HepG2 (cell line): ENCODE results near the gene KRTCAP2. TPM values are rescaled to one million over a fixed set of nuclear protein-coding genes. Genes with fewer than 3 reads are reported as not detected.

Experiments used
- BORCS8-MEF2B ChIP-seq: sonication (generic); formaldehyde crosslinking; IDR thresholded peaks from 2 replicates; pipeline ENCODE4 v1.8.0; 2022; ENCODE audit warnings: mild to moderate bottlenecking, missing genetic modification reagents
- GZF1 ChIP-seq: sonication (generic); formaldehyde crosslinking; IDR thresholded peaks from 2 replicates; pipeline ENCODE4 v1.5.1; 2020; ENCODE audit warnings: mild to moderate bottlenecking, missing genetic modification reagents
- LCORL ChIP-seq, 2 experiments: fragments of 450-650 bp in 1 of 2; sonication (generic) in 1 of 2; formaldehyde crosslinking in 1 of 2; IDR thresholded peaks; 2 replicates each; pipeline versions ENCODE4 v1.5.0 to v1.6.1; 2017 to 2020; ENCODE audit warnings: antibody characterized with exemption in 1 of 2, missing genetic modification reagents in 1 of 2
- NFKB2 ChIP-seq: sonication (generic); formaldehyde crosslinking; IDR thresholded peaks from 2 replicates; pipeline ENCODE4 v1.4.0; 2020; ENCODE audit warnings: missing genetic modification reagents, borderline replicate concordance
- SRF ChIP-seq: IDR thresholded peaks from 2 replicates; pipeline ENCODE4 v1.6.1; 2011; ENCODE audit warnings: mild to moderate bottlenecking, low read depth, low read length, moderate library complexity
- ZFY ChIP-seq: sonication (generic); formaldehyde crosslinking; IDR thresholded peaks from 2 replicates; pipeline ENCODE4 v1.4.0; 2020; ENCODE audit warnings: missing genetic modification reagents
- ZNF224 ChIP-seq: sonication (generic); formaldehyde crosslinking; IDR thresholded peaks from 2 replicates; pipeline ENCODE4 v1.5.0; 2020; ENCODE audit warnings: mild to moderate bottlenecking, missing genetic modification reagents
- ZNF260 ChIP-seq: sonication (generic); formaldehyde crosslinking; IDR thresholded peaks from 2 replicates; pipeline ENCODE4 v1.4.0; 2020; ENCODE audit warnings: missing genetic modification reagents, low read depth, mild to moderate bottlenecking, borderline replicate concordance
- ZNF274 ChIP-seq: sonication (generic); formaldehyde crosslinking; IDR thresholded peaks from 2 replicates; pipeline ENCODE4 v1.5.1; 2020; ENCODE audit warnings: mild to moderate bottlenecking, missing genetic modification reagents
- polyA plus RNA-seq, 8 experiments: library from polyadenylated mRNA; depleted of rRNA in 3 of 8; stranded (reverse) in 7 of 8; unstranded in 1 of 8; fragments of >200 nt; fragmentation: Illumina TruSeq in 4 of 8; extraction: Trizol in 4 of 8; gene quantifications; 2 replicates each; pipeline versions ENCODE4 v1.2.1 to v1.2.3, GENCODE V29; 2011 to 2016; ENCODE audit warnings: low read depth in 4 of 8, missing spikeins in 1 of 8, mixed read lengths in 1 of 8; ENCODE audit not compliant: insufficient read depth in 1 of 8
- total RNA-seq, 5 experiments: library from RNA; depleted of rRNA; stranded (reverse); fragments of >200 nt; fragmentation: Illumina TruSeq; extraction: Trizol; gene quantifications; 2 replicates each; pipeline ENCODE4 v1.2.3, GENCODE V29; 2016; ENCODE audit warnings: low read depth in 1 of 5
- TF ChIP-seq, protein P1 (sequence below): sonication (generic); formaldehyde crosslinking; IDR thresholded peaks from 2 replicates; pipeline ENCODE4 v1.4.0; 2020; ENCODE audit warnings: mild to moderate bottlenecking, missing genetic modification reagents, borderline replicate concordance
- TF ChIP-seq, protein P2 (sequence below): sonication (generic); formaldehyde crosslinking; IDR thresholded peaks from 2 replicates; pipeline ENCODE4 v1.4.0; 2020; ENCODE audit warnings: missing genetic modification reagents
- TF ChIP-seq, protein P3 (sequence below): sonication (generic); formaldehyde crosslinking; IDR thresholded peaks from 2 replicates; pipeline ENCODE4 v1.5.1; 2020; ENCODE audit warnings: mild to moderate bottlenecking, missing genetic modification reagents, moderate library complexity
- TF ChIP-seq, protein P4 (sequence below): sonication (generic); formaldehyde crosslinking; IDR thresholded peaks from 2 replicates; pipeline ENCODE4 v1.5.1; 2020; ENCODE audit warnings: missing genetic modification reagents, mild to moderate bottlenecking, borderline replicate concordance

Gene KRTCAP2
- total and polyA plus RNA-seq, 2 of the 13 experiments (the other 11 are each of a cell fraction or from before 2014, with no cell fraction given) = 77.3 to 79.4 TPM

DNA sequence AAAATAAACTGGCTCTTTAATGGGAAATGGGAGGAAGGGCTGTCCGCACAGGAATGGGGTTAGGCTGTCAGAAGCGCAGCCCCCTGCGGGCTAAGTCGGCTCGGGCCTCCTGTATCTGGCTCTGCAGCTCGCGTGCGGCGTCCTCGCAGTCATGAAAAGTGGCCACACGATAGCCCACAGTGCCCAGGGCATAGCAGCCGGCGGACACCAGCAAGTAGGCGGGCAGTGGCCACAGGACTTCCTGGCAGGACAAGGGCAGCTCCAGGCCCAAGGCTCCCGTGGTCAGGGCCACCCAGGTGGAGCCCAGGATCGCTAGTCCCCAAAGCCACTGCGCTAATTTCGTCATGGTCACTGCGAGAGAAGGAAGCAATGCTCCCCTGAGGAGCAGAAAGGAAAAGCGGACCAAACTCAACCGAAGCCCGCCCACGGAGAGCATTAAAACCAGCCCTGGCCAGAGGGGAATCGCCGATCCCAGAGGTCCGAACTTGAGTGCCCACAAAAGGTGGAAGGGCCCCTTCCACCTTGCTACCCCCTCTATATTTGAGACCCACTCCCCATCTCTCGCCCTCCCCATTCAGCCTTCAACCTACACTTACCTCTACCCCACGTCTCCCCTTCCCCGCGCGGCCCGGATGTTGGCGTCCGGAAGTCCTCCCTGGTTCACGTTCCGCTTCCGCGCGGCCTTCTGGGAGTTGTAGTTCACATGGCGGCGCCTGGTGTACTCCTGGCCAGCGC, 33.0 kb downstream of the KRTCAP2 start, which contains the start of gene DPM3 (continued):
- TF ChIP-seq LCORL (IDR thresholded peaks at IDR 0.05) = no peak
- peak; percentile 27; the same call in 1 of the 2 replicates for TF ChIP-seq LCORL (CRISPR knock-in tag; IDR thresholded peaks at IDR 0.05)
- no peak for TF ChIP-seq SRF
- TF ChIP-seq ZNF260 (CRISPR knock-in tag) = no peak
- peak; percentile 68 for TF ChIP-seq ZFY (CRISPR knock-in tag)
- TF ChIP-seq, protein P1, sequence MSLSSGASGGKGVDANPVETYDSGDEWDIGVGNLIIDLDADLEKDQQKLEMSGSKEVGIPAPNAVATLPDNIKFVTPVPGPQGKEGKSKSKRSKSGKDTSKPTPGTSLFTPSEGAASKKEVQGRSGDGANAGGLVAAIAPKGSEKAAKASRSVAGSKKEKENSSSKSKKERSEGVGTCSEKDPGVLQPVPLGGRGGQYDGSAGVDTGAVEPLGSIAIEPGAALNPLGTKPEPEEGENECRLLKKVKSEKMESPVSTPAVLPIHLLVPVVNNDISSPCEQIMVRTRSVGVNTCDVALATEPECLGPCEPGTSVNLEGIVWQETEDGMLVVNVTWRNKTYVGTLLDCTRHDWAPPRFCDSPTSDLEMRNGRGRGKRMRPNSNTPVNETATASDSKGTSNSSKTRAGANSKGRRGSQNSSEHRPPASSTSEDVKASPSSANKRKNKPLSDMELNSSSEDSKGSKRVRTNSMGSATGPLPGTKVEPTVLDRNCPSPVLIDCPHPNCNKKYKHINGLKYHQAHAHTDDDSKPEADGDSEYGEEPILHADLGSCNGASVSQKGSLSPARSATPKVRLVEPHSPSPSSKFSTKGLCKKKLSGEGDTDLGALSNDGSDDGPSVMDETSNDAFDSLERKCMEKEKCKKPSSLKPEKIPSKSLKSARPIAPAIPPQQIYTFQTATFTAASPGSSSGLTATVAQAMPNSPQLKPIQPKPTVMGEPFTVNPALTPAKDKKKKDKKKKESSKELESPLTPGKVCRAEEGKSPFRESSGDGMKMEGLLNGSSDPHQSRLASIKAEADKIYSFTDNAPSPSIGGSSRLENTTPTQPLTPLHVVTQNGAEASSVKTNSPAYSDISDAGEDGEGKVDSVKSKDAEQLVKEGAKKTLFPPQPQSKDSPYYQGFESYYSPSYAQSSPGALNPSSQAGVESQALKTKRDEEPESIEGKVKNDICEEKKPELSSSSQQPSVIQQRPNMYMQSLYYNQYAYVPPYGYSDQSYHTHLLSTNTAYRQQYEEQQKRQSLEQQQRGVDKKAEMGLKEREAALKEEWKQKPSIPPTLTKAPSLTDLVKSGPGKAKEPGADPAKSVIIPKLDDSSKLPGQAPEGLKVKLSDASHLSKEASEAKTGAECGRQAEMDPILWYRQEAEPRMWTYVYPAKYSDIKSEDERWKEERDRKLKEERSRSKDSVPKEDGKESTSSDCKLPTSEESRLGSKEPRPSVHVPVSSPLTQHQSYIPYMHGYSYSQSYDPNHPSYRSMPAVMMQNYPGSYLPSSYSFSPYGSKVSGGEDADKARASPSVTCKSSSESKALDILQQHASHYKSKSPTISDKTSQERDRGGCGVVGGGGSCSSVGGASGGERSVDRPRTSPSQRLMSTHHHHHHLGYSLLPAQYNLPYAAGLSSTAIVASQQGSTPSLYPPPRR (CRISPR knock-in tag) = 0 out of 2 replicates have a peak, but pooled peaks have one; percentile 14
- 0 out of 2 replicates have a peak, but pooled peaks have one; percentile 25 for TF ChIP-seq GZF1 (CRISPR knock-in tag)
- TF ChIP-seq NFKB2 (CRISPR knock-in tag) = no peak; the same call in 1 of the 2 replicates
- TF ChIP-seq, protein P2, sequence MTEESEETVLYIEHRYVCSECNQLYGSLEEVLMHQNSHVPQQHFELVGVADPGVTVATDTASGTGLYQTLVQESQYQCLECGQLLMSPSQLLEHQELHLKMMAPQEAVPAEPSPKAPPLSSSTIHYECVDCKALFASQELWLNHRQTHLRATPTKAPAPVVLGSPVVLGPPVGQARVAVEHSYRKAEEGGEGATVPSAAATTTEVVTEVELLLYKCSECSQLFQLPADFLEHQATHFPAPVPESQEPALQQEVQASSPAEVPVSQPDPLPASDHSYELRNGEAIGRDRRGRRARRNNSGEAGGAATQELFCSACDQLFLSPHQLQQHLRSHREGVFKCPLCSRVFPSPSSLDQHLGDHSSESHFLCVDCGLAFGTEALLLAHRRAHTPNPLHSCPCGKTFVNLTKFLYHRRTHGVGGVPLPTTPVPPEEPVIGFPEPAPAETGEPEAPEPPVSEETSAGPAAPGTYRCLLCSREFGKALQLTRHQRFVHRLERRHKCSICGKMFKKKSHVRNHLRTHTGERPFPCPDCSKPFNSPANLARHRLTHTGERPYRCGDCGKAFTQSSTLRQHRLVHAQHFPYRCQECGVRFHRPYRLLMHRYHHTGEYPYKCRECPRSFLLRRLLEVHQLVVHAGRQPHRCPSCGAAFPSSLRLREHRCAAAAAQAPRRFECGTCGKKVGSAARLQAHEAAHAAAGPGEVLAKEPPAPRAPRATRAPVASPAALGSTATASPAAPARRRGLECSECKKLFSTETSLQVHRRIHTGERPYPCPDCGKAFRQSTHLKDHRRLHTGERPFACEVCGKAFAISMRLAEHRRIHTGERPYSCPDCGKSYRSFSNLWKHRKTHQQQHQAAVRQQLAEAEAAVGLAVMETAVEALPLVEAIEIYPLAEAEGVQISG = peak; percentile 95
- no peak for TF ChIP-seq ZNF274 (CRISPR knock-in tag)
- TF ChIP-seq ZNF224 = 0 out of 2 replicates have a peak, but pooled peaks have one; percentile 31
- TF ChIP-seq, protein P3, sequence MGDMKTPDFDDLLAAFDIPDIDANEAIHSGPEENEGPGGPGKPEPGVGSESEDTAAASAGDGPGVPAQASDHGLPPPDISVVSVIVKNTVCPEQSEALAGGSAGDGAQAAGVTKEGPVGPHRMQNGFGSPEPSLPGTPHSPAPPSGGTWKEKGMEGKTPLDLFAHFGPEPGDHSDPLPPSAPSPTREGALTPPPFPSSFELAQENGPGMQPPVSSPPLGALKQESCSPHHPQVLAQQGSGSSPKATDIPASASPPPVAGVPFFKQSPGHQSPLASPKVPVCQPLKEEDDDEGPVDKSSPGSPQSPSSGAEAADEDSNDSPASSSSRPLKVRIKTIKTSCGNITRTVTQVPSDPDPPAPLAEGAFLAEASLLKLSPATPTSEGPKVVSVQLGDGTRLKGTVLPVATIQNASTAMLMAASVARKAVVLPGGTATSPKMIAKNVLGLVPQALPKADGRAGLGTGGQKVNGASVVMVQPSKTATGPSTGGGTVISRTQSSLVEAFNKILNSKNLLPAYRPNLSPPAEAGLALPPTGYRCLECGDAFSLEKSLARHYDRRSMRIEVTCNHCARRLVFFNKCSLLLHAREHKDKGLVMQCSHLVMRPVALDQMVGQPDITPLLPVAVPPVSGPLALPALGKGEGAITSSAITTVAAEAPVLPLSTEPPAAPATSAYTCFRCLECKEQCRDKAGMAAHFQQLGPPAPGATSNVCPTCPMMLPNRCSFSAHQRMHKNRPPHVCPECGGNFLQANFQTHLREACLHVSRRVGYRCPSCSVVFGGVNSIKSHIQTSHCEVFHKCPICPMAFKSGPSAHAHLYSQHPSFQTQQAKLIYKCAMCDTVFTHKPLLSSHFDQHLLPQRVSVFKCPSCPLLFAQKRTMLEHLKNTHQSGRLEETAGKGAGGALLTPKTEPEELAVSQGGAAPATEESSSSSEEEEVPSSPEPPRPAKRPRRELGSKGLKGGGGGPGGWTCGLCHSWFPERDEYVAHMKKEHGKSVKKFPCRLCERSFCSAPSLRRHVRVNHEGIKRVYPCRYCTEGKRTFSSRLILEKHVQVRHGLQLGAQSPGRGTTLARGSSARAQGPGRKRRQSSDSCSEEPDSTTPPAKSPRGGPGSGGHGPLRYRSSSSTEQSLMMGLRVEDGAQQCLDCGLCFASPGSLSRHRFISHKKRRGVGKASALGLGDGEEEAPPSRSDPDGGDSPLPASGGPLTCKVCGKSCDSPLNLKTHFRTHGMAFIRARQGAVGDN (CRISPR knock-in tag) = peak; percentile 78
- TF ChIP-seq BORCS8-MEF2B (CRISPR knock-in tag) = 0 out of 2 replicates have a peak, but pooled peaks have one; percentile 15
- TF ChIP-seq, protein P4, sequence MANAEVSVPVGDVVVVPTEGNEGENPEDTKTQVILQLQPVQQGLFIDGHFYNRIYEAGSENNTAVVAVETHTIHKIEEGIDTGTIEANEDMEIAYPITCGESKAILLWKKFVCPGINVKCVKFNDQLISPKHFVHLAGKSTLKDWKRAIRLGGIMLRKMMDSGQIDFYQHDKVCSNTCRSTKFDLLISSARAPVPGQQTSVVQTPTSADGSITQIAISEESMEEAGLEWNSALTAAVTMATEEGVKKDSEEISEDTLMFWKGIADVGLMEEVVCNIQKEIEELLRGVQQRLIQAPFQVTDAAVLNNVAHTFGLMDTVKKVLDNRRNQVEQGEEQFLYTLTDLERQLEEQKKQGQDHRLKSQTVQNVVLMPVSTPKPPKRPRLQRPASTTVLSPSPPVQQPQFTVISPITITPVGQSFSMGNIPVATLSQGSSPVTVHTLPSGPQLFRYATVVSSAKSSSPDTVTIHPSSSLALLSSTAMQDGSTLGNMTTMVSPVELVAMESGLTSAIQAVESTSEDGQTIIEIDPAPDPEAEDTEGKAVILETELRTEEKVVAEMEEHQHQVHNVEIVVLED (CRISPR knock-in tag) = peak; percentile 90
